Left kidney (tissue), 2 donors: Measurements from ENCODE around the gene FGFR4. TPM values are rescaled to one million over a fixed set of nuclear protein-coding genes. Genes with fewer than 3 reads are reported as not detected.

ENCODE experiments used
- DNase-seq: peaks from one replicate; pipeline ENCODE4 v3.0.0-alpha.2; 2013
- polyA plus RNA-seq: library from polyadenylated mRNA; unstranded; fragments of 120-200 nt; gene quantifications from one replicate; pipeline ENCODE4 v1.2.1, GENCODE V29; 2013; ENCODE audit not compliant: insufficient read length

FGFR4 gene
- polyA plus RNA-seq, 1 donor, result 66.8 TPM

- DNase-seq, result no peak
These were observed 44.8 kb downstream of the FGFR4 start for GRCh38 chr5:177131352-177132135.

GRCh38 chr5:177132136-177133095 is 45.7 kb downstream of the FGFR4 start:
- peak; percentile 46 for DNase-seq

GRCh38 chr5:177133096-177133852 is 46.6 kb downstream of the FGFR4 start, which contains the start of gene NSD1:
Gene NSD1 (plus strand): TSS chr5:177133773. CDS start chr5:177135104, 1,331 bp downstream.
- DNase-seq, result peak; percentile 91

GRCh38 chr5:177133853-177134696 is 47.4 kb downstream of the FGFR4 start:
- peak; percentile 55 for DNase-seq

- no peak for DNase-seq
These were observed 48.0 kb downstream of the FGFR4 start for GRCh38 chr5:177134697-177135225.

GRCh38 chr5:177140312-177140711 is 53.6 kb downstream of the FGFR4 start:
- DNase-seq, result no peak

GRCh38 chr5:177141496-177141895 is 54.8 kb downstream of the FGFR4 start:
- DNase-seq, result no peak

GRCh38 chr5:177142098-177142611 is 55.4 kb downstream of the FGFR4 start:
- no peak for DNase-seq

GRCh38 chr5:177142778-177143177 is 56.1 kb downstream of the FGFR4 start:
- DNase-seq, result no peak

- DNase-seq, result no peak
These were observed 60.4 kb downstream of the FGFR4 start for GRCh38 chr5:177146891-177147638.

Other genes with a start within 250 kb of the FGFR4 start
- gene HK3, start 187.6 kb upstream of the FGFR4 start, polyA plus RNA-seq, result 0.18 TPM
- gene UIMC1, start 80.1 kb upstream of the FGFR4 start, polyA plus RNA-seq, result 50.0 TPM
- gene ZNF346, start 64.2 kb upstream of the FGFR4 start, polyA plus RNA-seq, result 29.4 TPM
- gene NSD1, start 46.9 kb downstream of the FGFR4 start, polyA plus RNA-seq, result 68.7 TPM
- gene RAB24, start 216.8 kb downstream of the FGFR4 start, polyA plus RNA-seq, result 23.7 TPM
- 85.3 TPM for gene PRELID1, start 216.9 kb downstream of the FGFR4 start, polyA plus RNA-seq
- gene MXD3, start 225.0 kb downstream of the FGFR4 start, polyA plus RNA-seq, result 16.7 TPM